ENCODE measurements around the gene ZDHHC18. TPM values are rescaled to one million over a fixed set of nuclear protein-coding genes. Genes with fewer than 3 reads are reported as not detected.
"Not testable (repeated sequence)": the region's sequence is repeated elsewhere in the genome, so short reads cannot be mapped to it uniquely, and the experiment has no call there.

The ZDHHC18 gene
- total and polyA plus RNA-seq, 9 donors = 8.4 to 20.2 (median 16.3) TPM

GRCh38 chr1:26831546-26832248, 5.2 kb downstream of the ZDHHC18 start:
- H3K27ac ChIP-seq (ENCODE audit: low read length) = no peak overlapping the region
- peaks cover 21% of the 10 kb centered on the region for H3K4me1 ChIP-seq (ENCODE audit: control insufficient read depth, insufficient read depth, low read length)
- DNase-seq = no peak
- H3K36me3 ChIP-seq (ENCODE audit: control insufficient read depth, insufficient read depth, low read length) = peaks cover 58% of the 10 kb centered on the region
- no peaks in the 10 kb centered on the region for H3K27me3 ChIP-seq (ENCODE audit: control insufficient read depth, insufficient read depth, low read length)
- 53% methylated on average over 2 of the region's 3 CpGs for WGBS (ENCODE audit: insufficient coverage)
- H3K9me3 ChIP-seq (replicated peaks; ENCODE audit: control insufficient read depth, low read depth, low read length) = no peaks in the 10 kb centered on the region
- H3K4me3 ChIP-seq (ENCODE audit: low read length) = no peak overlapping the region

DNA sequence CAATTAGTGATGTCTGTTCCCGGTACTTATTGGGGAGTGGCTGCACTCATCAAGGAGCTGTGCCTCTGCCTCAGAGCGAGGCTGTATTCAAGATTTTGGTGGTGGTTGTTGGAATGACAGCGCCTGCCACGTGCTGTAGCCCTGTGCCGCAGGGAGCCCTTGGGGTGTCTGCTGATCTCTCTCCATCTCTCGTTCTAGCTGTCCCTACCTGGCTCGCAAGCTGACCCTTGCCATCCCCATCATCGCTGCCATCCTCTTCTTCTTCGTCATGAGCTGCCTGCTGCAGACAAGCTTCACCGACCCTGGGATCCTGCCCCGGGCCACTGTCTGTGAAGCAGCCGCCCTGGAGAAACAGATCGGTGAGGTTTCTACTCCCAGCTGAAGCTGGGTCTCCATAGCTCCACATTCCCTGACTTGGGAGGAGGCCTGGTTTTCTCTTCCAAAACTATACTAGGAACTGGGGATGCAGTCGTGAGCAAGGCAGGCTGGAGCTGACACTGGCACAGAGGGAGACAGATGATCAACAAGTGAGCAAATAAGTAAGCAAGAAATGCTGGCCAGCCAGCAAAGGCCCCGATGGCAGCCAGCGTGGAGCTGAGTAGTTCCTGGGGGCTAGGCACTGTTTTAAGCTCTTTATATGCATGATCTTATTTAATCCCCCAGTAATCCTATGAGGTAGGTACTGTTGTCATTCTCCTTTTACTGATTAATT, 5.9 kb downstream of the ZDHHC18 start:
- WGBS (ENCODE audit: insufficient coverage) = 88% methylated on average over 11 of the region's 16 CpGs
- H3K4me1 ChIP-seq (ENCODE audit: control insufficient read depth, insufficient read depth, low read length) = peaks cover 19% of the 10 kb centered on the region
- no peak overlapping the region for H3K4me3 ChIP-seq (ENCODE audit: low read length)
- no peak for DNase-seq
- H3K9me3 ChIP-seq (replicated peaks; ENCODE audit: control insufficient read depth, low read depth, low read length) = no peaks in the 10 kb centered on the region
- H3K27me3 ChIP-seq (ENCODE audit: control insufficient read depth, insufficient read depth, low read length) = no peaks in the 10 kb centered on the region
- no peak overlapping the region for H3K27ac ChIP-seq (ENCODE audit: low read length)
- peaks cover 58% of the 10 kb centered on the region for H3K36me3 ChIP-seq (ENCODE audit: control insufficient read depth, insufficient read depth, low read length)

DNA sequence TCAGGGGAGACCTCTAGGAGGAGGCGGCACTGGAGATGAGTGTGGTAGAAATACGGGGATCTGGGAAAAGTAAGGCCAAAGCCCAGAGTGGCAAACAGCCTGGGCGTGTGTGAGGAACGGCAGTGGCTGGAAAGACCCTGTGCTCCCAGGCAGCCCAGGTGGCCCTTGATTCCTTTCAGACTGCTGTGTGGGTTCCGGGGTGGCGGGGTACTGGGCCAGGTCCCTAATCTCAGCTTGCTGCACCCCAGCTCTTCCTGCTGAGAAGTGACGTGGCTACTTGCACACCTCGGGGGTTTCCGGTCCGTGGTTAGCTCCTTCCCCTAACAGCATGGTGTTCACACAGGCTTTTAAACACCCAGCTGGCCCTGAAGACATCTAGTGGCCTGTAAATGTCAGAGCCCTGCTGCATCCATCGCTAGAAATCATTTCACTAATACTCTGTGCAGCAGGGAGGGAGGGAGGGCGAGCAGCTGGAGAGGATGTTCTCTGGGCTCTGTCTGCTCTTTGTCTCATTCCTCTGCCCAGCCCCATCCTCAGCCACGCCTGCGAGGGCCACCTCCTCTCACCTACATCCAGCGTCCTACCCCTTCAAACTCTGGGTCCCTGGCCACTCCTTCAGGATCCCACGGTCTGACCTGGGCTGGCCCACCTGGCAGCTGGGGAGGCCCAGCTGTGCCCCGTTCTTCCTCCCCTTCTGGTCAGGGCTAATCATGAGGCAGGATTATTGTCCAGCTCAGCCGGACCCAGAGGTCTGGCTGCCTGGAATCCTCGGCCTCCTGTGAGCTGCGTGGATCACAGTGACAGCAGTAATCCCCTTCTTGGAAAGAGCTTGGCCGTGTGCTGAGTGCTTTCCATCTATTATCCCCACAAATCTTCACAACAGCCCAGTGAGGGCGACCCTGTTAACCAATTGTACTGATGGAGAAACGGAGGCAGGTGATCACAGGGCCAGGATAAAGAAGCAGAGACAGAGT, 7.2 kb downstream of the ZDHHC18 start:
- whole genome bisulfite sequencing (ENCODE audit: insufficient coverage) = 84% methylated on average over 18 of the region's 23 CpGs
- H3K27me3 ChIP-seq (ENCODE audit: control insufficient read depth, insufficient read depth, low read length) = no peaks in the 10 kb centered on the region
- H3K4me1 ChIP-seq (ENCODE audit: control insufficient read depth, insufficient read depth, low read length) = peaks cover 7% of the 10 kb centered on the region
- H3K9me3 ChIP-seq (replicated peaks; ENCODE audit: control insufficient read depth, low read depth, low read length) = no peaks in the 10 kb centered on the region
- no peak overlapping the region for H3K27ac ChIP-seq (ENCODE audit: low read length)
- H3K4me3 ChIP-seq (ENCODE audit: low read length) = no peak overlapping the region
- H3K36me3 ChIP-seq (ENCODE audit: control insufficient read depth, insufficient read depth, low read length) = peaks cover 66% of the 10 kb centered on the region
- no peak for DNase-seq

GRCh38 chr1:26837665-26838064, 11.2 kb downstream of the ZDHHC18 start:
- not testable (repeated sequence) for H3K4me1 ChIP-seq (ENCODE audit: control insufficient read depth, insufficient read depth, low read length); H3K9me3 ChIP-seq (replicated peaks; ENCODE audit: control insufficient read depth, low read depth, low read length); H3K4me3 ChIP-seq (ENCODE audit: low read length); H3K27me3 ChIP-seq (ENCODE audit: control insufficient read depth, insufficient read depth, low read length); H3K27ac ChIP-seq (ENCODE audit: low read length); DNase-seq
- H3K36me3 ChIP-seq (ENCODE audit: control insufficient read depth, insufficient read depth, low read length) = peaks cover 73% of the 10 kb centered on the region
- 91% methylated on average over 3 of the region's 5 CpGs for WGBS (ENCODE audit: insufficient coverage)

GRCh38 chr1:26838474-26839338, 12.2 kb downstream of the ZDHHC18 start:
- Histone ChIP-seq H3K27ac (ENCODE audit: low read length) (no peak overlapping the region), H3K4me1 (ENCODE audit: control insufficient read depth, insufficient read depth, low read length) (no peaks in the 10 kb centered on the region), H3K27me3 (ENCODE audit: control insufficient read depth, insufficient read depth, low read length) (no peaks in the 10 kb centered on the region), H3K4me3 (ENCODE audit: low read length) (no peak overlapping the region), H3K36me3 (ENCODE audit: control insufficient read depth, insufficient read depth, low read length) (peaks cover 67% of the 10 kb centered on the region), H3K9me3 (replicated peaks; ENCODE audit: control insufficient read depth, low read depth, low read length) (no peaks in the 10 kb centered on the region)
- DNase-seq = no peak
- 78% methylated on average over 5 of the region's 8 CpGs for WGBS (ENCODE audit: insufficient coverage)

DNA sequence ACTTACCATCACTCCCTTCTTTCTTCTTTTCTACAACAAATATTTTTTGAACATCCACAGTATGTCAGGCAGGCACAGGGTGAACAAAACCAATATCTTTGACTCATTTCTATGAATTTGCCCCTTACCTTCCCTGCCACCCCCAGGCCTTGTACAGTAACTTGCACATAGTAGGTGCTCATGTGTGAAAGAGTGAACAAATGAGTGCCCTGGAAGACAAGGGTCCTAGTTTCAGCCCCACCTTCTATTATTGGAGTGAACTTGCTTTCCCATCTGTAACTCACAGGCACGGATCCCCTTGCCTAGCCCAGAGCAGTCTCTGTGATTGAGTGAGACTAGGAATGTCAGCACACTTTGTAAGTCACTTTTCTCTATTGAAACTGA, 12.8 kb downstream of the ZDHHC18 start:
- Histone ChIP-seq H3K4me1 (ENCODE audit: control insufficient read depth, insufficient read depth, low read length) (no peaks in the 10 kb centered on the region), H3K9me3 (replicated peaks; ENCODE audit: control insufficient read depth, low read depth, low read length) (no peaks in the 10 kb centered on the region), H3K4me3 (ENCODE audit: low read length) (no peak overlapping the region), H3K36me3 (ENCODE audit: control insufficient read depth, insufficient read depth, low read length) (peaks cover 64% of the 10 kb centered on the region), H3K27ac (ENCODE audit: low read length) (no peak overlapping the region), H3K27me3 (ENCODE audit: control insufficient read depth, insufficient read depth, low read length) (no peaks in the 10 kb centered on the region)
- no peak for DNase-seq
- WGBS (ENCODE audit: insufficient coverage) = 80% methylated on average over 1 of the region's 1 CpG

GRCh38 chr1:26839779-26840178, 13.3 kb downstream of the ZDHHC18 start:
- H3K27me3 ChIP-seq (ENCODE audit: control insufficient read depth, insufficient read depth, low read length) = no peaks in the 10 kb centered on the region
- H3K9me3 ChIP-seq (replicated peaks; ENCODE audit: control insufficient read depth, low read depth, low read length) = no peaks in the 10 kb centered on the region
- no peak overlapping the region for H3K4me3 ChIP-seq (ENCODE audit: low read length)
- peaks cover 59% of the 10 kb centered on the region for H3K36me3 ChIP-seq (ENCODE audit: control insufficient read depth, insufficient read depth, low read length)
- 87% methylated on average over 5 of the region's 6 CpGs for WGBS (ENCODE audit: insufficient coverage)
- H3K27ac ChIP-seq (ENCODE audit: low read length) = no peak overlapping the region
- H3K4me1 ChIP-seq (ENCODE audit: control insufficient read depth, insufficient read depth, low read length) = no peaks in the 10 kb centered on the region
- DNase-seq = no peak

- Histone ChIP-seq H3K4me1 (ENCODE audit: control insufficient read depth, insufficient read depth, low read length) (peaks cover 3% of the 10 kb centered on the region), H3K4me3 (ENCODE audit: low read length) (no peak overlapping the region), H3K27ac (ENCODE audit: low read length) (no peak overlapping the region), H3K27me3 (ENCODE audit: control insufficient read depth, insufficient read depth, low read length) (no peaks in the 10 kb centered on the region), H3K9me3 (replicated peaks; ENCODE audit: control insufficient read depth, low read depth, low read length) (no peaks in the 10 kb centered on the region), H3K36me3 (ENCODE audit: control insufficient read depth, insufficient read depth, low read length) (peaks cover 56% of the 10 kb centered on the region)
- 97% methylated on average over 6 of the region's 13 CpGs for WGBS (ENCODE audit: insufficient coverage)
- DNase-seq = peak; percentile 53
These were observed 18.1 kb downstream of the ZDHHC18 start for GRCh38 chr1:26844424-26845196.

GRCh38 chr1:26847826-26848225, 21.3 kb downstream of the ZDHHC18 start:
- not testable (repeated sequence) for H3K27me3 ChIP-seq (ENCODE audit: control insufficient read depth, insufficient read depth, low read length); H3K27ac ChIP-seq (ENCODE audit: low read length); DNase-seq; H3K9me3 ChIP-seq (replicated peaks; ENCODE audit: control insufficient read depth, low read depth, low read length); H3K4me3 ChIP-seq (ENCODE audit: low read length); H3K4me1 ChIP-seq (ENCODE audit: control insufficient read depth, insufficient read depth, low read length)
- 84% methylated on average over 4 of the region's 6 CpGs for WGBS (ENCODE audit: insufficient coverage)
- H3K36me3 ChIP-seq (ENCODE audit: control insufficient read depth, insufficient read depth, low read length) = peaks cover 64% of the 10 kb centered on the region

All from muscle of leg (tissue), 11 donors.